GM23338 (cell line): ENCODE measurements around the gene PRKCQ. TPM values are rescaled to one million over a fixed set of nuclear protein-coding genes. Genes with fewer than 3 reads are reported as not detected.

ENCODE experiments used
- ATAC-seq: fragments of 200-7000 bp; cut with Tn5 transposase; 3 replicates; pipeline ENCODE4 v1.9.1; 2020
- DNase-seq: peaks from one replicate; pipeline ENCODE4 v3.0.0-alpha.2; 2015; ENCODE audit warnings: low spot score
- H2AFZ ChIP-seq: fragments of 200-600 bp; sonication (generic); 2 replicates; pipeline ENCODE4 v1.8.0; 2016; ENCODE audit warnings: antibody characterized with exemption, mild to moderate bottlenecking, moderate library complexity
- H3F3A ChIP-seq: fragments of 200-600 bp; sonication (generic); replicated peaks from 2 replicates; pipeline ENCODE4 v1.8.0; 2017; ENCODE audit warnings: antibody characterized with exemption, mixed run types, low read depth
- H3K27ac ChIP-seq: fragments of 200-600 bp; sonication (generic); 2 replicates; pipeline ENCODE4 v1.6.1; 2016; ENCODE audit warnings: low read depth
- H3K27me3 ChIP-seq: fragments of 200-600 bp; sonication (generic); 2 replicates; pipeline ENCODE4 v1.8.0; 2016; ENCODE audit warnings: mild to moderate bottlenecking, mixed run types, moderate library complexity; ENCODE audit not compliant: insufficient read depth
- H3K36me3 ChIP-seq: fragments of 200-600 bp; sonication (generic); 2 replicates; pipeline ENCODE4 v1.8.0; 2016; ENCODE audit warnings: mild to moderate bottlenecking; ENCODE audit not compliant: insufficient read depth
- H3K4me1 ChIP-seq: fragments of 200-600 bp; sonication (generic); 2 replicates; pipeline ENCODE4 v1.8.0; 2016; ENCODE audit warnings: mild to moderate bottlenecking, moderate library complexity; ENCODE audit not compliant: insufficient read depth
- H3K4me2 ChIP-seq: fragments of 200-600 bp; sonication (generic); 2 replicates; pipeline ENCODE4 v1.7.1; 2017; ENCODE audit warnings: mixed run types
- H3K4me3 ChIP-seq: fragments of 200-600 bp; sonication (generic); 2 replicates; pipeline ENCODE4 v1.6.1; 2016; ENCODE audit warnings: mixed run types
- H3K79me2 ChIP-seq: fragments of 200-600 bp; sonication (generic); replicated peaks from 2 replicates; pipeline ENCODE4 v1.8.0; 2017; ENCODE audit warnings: mild to moderate bottlenecking; ENCODE audit not compliant: insufficient read depth
- H3K9me2 ChIP-seq: fragments of 200-600 bp; sonication (generic); 2 replicates; pipeline ENCODE4 v1.8.0; 2017; ENCODE audit not compliant: insufficient read depth
- H4K20me1 ChIP-seq: fragments of 200-600 bp; sonication (generic); replicated peaks from 2 replicates; pipeline ENCODE4 v1.8.0; 2017; ENCODE audit warnings: mild to moderate bottlenecking; ENCODE audit not compliant: insufficient read depth
- H3K27ac Mint-ChIP-seq: 2 replicates; pipeline ENCODE4 v1.8.0; 2020; ENCODE audit warnings: inconsistent platforms, mild to moderate bottlenecking, moderate library complexity, mixed read lengths
- H3K27me3 Mint-ChIP-seq: 3 replicates; pipeline ENCODE4 v1.8.0; 2022; ENCODE audit warnings: low read depth, mild to moderate bottlenecking, moderate library complexity, mixed read lengths, inconsistent platforms; ENCODE audit not compliant: insufficient read depth, poor library complexity
- H3K36me3 Mint-ChIP-seq: 3 replicates; pipeline ENCODE4 v1.8.0; 2021; ENCODE audit warnings: low read depth, mild to moderate bottlenecking, inconsistent platforms, moderate library complexity, mixed read lengths
- H3K4me1 Mint-ChIP-seq: 3 replicates; pipeline ENCODE4 v1.8.0; 2020; ENCODE audit warnings: mild to moderate bottlenecking, inconsistent platforms, mixed read lengths
- H3K4me3 Mint-ChIP-seq: 3 replicates; pipeline ENCODE4 v1.8.0; 2021; ENCODE audit warnings: moderate library complexity, mild to moderate bottlenecking, inconsistent platforms, mixed read lengths
- H3K9me3 Mint-ChIP-seq: 3 replicates; pipeline ENCODE4 v1.8.0; 2020; ENCODE audit warnings: moderate library complexity, mild to moderate bottlenecking, inconsistent platforms, mixed read lengths
- CREB1 ChIP-seq: fragments of 250-450 bp; sonication (Bioruptor Pico); IDR thresholded peaks from 2 replicates; pipeline ENCODE4 v1.5.0; 2020; ENCODE audit warnings: low read depth, mild to moderate bottlenecking, moderate library complexity
- ETS1 ChIP-seq: IDR thresholded peaks from 2 replicates; pipeline ENCODE4 v1.6.1; 2016; ENCODE audit warnings: antibody characterized with exemption
- EZH2 ChIP-seq: fragments of 200-600 bp; sonication (generic); IDR thresholded peaks from one replicate; pipeline ENCODE4 v1.8.0; 2017; ENCODE audit warnings: antibody characterized with exemption, mild to moderate bottlenecking, low read depth; ENCODE audit not compliant: unreplicated experiment
- EZH2phosphoT487 ChIP-seq: fragments of 200-600 bp; sonication (generic); IDR thresholded peaks from one replicate; pipeline ENCODE4 v1.8.1; 2018; ENCODE audit warnings: antibody characterized with exemption; ENCODE audit not compliant: unreplicated experiment
- JUNB ChIP-seq: IDR thresholded peaks from one replicate; pipeline ENCODE4 v1.6.1; 2016; ENCODE audit warnings: antibody characterized with exemption; ENCODE audit not compliant: unreplicated experiment
- NANOG ChIP-seq: IDR thresholded peaks from 2 replicates; pipeline ENCODE4 v1.6.1; 2016; ENCODE audit warnings: antibody characterized with exemption, borderline replicate concordance
- POLR2AphosphoS5 ChIP-seq: IDR thresholded peaks from 2 replicates; pipeline ENCODE4 v1.6.1; 2016; ENCODE audit warnings: antibody characterized with exemption, low read depth
- STAT1 ChIP-seq: IDR thresholded peaks from one replicate; pipeline ENCODE4 v1.6.1; 2016; ENCODE audit warnings: antibody characterized with exemption; ENCODE audit not compliant: unreplicated experiment
- ZNF114 ChIP-seq: fragments of 250-450 bp; sonication (Bioruptor Pico); IDR thresholded peaks from 2 replicates; pipeline ENCODE4 v1.5.0; 2020; ENCODE audit warnings: mild to moderate bottlenecking, moderate library complexity
- ZNF331 ChIP-seq: fragments of 250-450 bp; sonication (Bioruptor Pico); IDR thresholded peaks from 2 replicates; pipeline ENCODE4 v1.5.0; 2020; ENCODE audit warnings: low read depth, mild to moderate bottlenecking, moderate library complexity
- ZNF462 ChIP-seq: fragments of 250-450 bp; sonication (Bioruptor Pico); IDR thresholded peaks from 2 replicates; pipeline ENCODE4 v1.5.0; 2020; ENCODE audit warnings: mild to moderate bottlenecking, moderate library complexity
- polyA plus RNA-seq: library from polyadenylated mRNA; unstranded; fragments of >200 nt; fragmentation: Nextera tagmentation; extraction: Ambion mirVana; gene quantifications from 2 replicates; pipeline ENCODE4 v1.2.1, GENCODE V29; 2016
- total RNA-seq: library from RNA; depleted of rRNA; stranded (reverse); fragments of >200 nt; shearing (Covaris generic); gene quantifications from 2 replicates; pipeline ENCODE4 v1.2.3, GENCODE V29; 2014
- TF ChIP-seq, protein P1 (sequence below): IDR thresholded peaks from one replicate; pipeline ENCODE4 v1.6.1; 2018; ENCODE audit warnings: antibody characterized with exemption; ENCODE audit not compliant: unreplicated experiment
- TF ChIP-seq, protein P2 (sequence below), 2 experiments: fragments of 200-600 bp in 1 of 2; sonication (generic) in 1 of 2; conservative IDR thresholded peaks; 2 replicates each; pipeline versions ENCODE4 v1.5.1 to v1.6.1; 2016 to 2017; ENCODE audit warnings: antibody characterized with exemption in 2 of 2, low read depth in 2 of 2, mild to moderate bottlenecking in 2 of 2, moderate library complexity in 1 of 2

PRKCQ gene
- total and polyA plus RNA-seq, 2 experiments from 2014 or later, result 12.6 to 28.5 TPM

DNA sequence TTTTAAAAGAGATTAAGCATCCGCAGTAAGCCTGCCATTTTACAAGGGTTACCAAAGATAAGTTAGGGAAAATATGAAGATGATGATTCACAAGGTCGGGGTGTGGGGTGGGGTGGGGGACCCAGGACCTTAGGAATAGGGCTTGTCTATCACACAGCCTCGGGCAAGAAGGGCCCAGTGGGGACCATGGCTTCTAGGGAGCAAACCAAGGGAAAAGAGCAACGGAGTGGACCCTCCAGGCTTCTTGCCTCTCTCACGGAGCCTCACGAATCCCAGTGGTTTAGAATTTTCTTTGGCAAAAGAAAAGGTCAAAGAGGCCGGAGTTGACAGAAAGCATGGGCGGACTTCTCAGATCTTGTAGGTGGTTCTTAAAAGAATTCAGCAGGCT lies 1.3 kb downstream of the PRKCQ start:
- Histone ChIP-seq H4K20me1 (peaks cover 11% of the 10 kb centered on the region; the same call in 1 of the 2 replicates), H3K79me2 (peaks cover 73% of the 10 kb centered on the region), H3K4me3 (peak overlapping the region; percentile 76), H3K4me1 (peaks cover 22% of the 10 kb centered on the region), H3K27ac (no peak overlapping the region), H3K27me3 (no peaks in the 10 kb centered on the region), H3K9me2 (no peaks in the 10 kb centered on the region), H3K36me3 (peaks cover 14% of the 10 kb centered on the region), H3F3A (peaks cover 6% of the 10 kb centered on the region; the same call in 1 of the 2 replicates), H2AFZ (0 out of 2 replicates have a peak overlapping the region, but pooled peaks have one; percentile 49), H3K4me2 (peak overlapping the region; percentile 92)
- TF ChIP-seq ZNF462 (CRISPR knock-in tag) (no peak), ZNF331 (no peak), STAT1 (no peak), NANOG (no peak), CREB1 (no peak), JUNB (no peak), EZH2 (no peak), ZNF114 (CRISPR knock-in tag) (no peak), ETS1 (no peak), POLR2AphosphoS5 (no peak), EZH2phosphoT487 (no peak)
- TF ChIP-seq, protein P1, sequence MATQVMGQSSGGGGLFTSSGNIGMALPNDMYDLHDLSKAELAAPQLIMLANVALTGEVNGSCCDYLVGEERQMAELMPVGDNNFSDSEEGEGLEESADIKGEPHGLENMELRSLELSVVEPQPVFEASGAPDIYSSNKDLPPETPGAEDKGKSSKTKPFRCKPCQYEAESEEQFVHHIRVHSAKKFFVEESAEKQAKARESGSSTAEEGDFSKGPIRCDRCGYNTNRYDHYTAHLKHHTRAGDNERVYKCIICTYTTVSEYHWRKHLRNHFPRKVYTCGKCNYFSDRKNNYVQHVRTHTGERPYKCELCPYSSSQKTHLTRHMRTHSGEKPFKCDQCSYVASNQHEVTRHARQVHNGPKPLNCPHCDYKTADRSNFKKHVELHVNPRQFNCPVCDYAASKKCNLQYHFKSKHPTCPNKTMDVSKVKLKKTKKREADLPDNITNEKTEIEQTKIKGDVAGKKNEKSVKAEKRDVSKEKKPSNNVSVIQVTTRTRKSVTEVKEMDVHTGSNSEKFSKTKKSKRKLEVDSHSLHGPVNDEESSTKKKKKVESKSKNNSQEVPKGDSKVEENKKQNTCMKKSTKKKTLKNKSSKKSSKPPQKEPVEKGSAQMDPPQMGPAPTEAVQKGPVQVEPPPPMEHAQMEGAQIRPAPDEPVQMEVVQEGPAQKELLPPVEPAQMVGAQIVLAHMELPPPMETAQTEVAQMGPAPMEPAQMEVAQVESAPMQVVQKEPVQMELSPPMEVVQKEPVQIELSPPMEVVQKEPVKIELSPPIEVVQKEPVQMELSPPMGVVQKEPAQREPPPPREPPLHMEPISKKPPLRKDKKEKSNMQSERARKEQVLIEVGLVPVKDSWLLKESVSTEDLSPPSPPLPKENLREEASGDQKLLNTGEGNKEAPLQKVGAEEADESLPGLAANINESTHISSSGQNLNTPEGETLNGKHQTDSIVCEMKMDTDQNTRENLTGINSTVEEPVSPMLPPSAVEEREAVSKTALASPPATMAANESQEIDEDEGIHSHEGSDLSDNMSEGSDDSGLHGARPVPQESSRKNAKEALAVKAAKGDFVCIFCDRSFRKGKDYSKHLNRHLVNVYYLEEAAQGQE, result no peak
- TF ChIP-seq, protein P2, sequence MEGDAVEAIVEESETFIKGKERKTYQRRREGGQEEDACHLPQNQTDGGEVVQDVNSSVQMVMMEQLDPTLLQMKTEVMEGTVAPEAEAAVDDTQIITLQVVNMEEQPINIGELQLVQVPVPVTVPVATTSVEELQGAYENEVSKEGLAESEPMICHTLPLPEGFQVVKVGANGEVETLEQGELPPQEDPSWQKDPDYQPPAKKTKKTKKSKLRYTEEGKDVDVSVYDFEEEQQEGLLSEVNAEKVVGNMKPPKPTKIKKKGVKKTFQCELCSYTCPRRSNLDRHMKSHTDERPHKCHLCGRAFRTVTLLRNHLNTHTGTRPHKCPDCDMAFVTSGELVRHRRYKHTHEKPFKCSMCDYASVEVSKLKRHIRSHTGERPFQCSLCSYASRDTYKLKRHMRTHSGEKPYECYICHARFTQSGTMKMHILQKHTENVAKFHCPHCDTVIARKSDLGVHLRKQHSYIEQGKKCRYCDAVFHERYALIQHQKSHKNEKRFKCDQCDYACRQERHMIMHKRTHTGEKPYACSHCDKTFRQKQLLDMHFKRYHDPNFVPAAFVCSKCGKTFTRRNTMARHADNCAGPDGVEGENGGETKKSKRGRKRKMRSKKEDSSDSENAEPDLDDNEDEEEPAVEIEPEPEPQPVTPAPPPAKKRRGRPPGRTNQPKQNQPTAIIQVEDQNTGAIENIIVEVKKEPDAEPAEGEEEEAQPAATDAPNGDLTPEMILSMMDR (conservative IDR thresholded peaks at IDR 0.05; ENCODE audit: low read depth in 2 of 2), result no peak
- peaks cover 33% of the 10 kb centered on the region for H3K4me1 Mint-ChIP-seq
- peaks cover 8% of the 10 kb centered on the region for H3K27me3 Mint-ChIP-seq
- peak overlapping the region; percentile 84 for H3K4me3 Mint-ChIP-seq
- ATAC-seq (no peak), DNase-seq (no peak)
- no peaks in the 10 kb centered on the region; the same call in 2 of the 3 replicates for H3K9me3 Mint-ChIP-seq
- no peak overlapping the region for H3K27ac Mint-ChIP-seq
- H3K36me3 Mint-ChIP-seq, result peaks cover 19% of the 10 kb centered on the region
